Cerebellar nuclear complex (tissue), 1 donor: ENCODE measurements around the gene PARK7.
A peak's percentile ranks its signal among the peaks of the same experiment; 100 is the strongest.

Source experiments
- DNase-seq, 2 experiments: peaks; one replicate each; lab custom pipeline; 2025; lab: John Stamatoyannopoulos, UW

Gene PARK7

GRCh38 chr1:8024329-8024728 is 62.8 kb downstream of the PARK7 start:
- no peak for DNase-seq

- DNase-seq: no peak
Observed at GRCh38 chr1:8025061-8025670, 63.7 kb downstream of the PARK7 start.

GRCh38 chr1:8025671-8026144 is 64.2 kb downstream of the PARK7 start:
- no peak for DNase-seq

GRCh38 chr1:8026153-8026975 is 64.9 kb downstream of the PARK7 start, which contains the start of gene ERRFI1:
Gene ERRFI1, minus strand, starts transcription at chr1:8026309. Its CDS starts 10,690 bp downstream, at chr1:8015619.
- peak; percentile 33 to 77 for DNase-seq

GRCh38 chr1:8026976-8027747 is 65.7 kb downstream of the PARK7 start:
- DNase-seq: no peak

GRCh38 chr1:8027748-8028570 is 66.4 kb downstream of the PARK7 start:
- no peak for DNase-seq

GRCh38 chr1:8028571-8028910 is 67.0 kb downstream of the PARK7 start:
- no peak for DNase-seq

- DNase-seq: no peak
Observed at GRCh38 chr1:8031176-8031785, 69.8 kb downstream of the PARK7 start.

GRCh38 chr1:8032366-8032910 is 70.9 kb downstream of the PARK7 start:
- no peak for DNase-seq

GRCh38 chr1:8033322-8033721 is 71.8 kb downstream of the PARK7 start:
- no peak for DNase-seq
